GM10266 (cell line): ENCODE data around the gene PDGFRB.

Experiments used
- DNase-seq: peaks from one replicate; pipeline ENCODE4 v3.0.0; 2012; ENCODE audit errors: extremely low spot score
- CTCF ChIP-seq: IDR thresholded peaks from 2 replicates; pipeline ENCODE4 v1.5.1; 2012; ENCODE audit warnings: mild to moderate bottlenecking, low read depth; ENCODE audit not compliant: control insufficient read depth, insufficient read depth; ENCODE audit errors: missing control alignments

PDGFRB gene

DNA sequence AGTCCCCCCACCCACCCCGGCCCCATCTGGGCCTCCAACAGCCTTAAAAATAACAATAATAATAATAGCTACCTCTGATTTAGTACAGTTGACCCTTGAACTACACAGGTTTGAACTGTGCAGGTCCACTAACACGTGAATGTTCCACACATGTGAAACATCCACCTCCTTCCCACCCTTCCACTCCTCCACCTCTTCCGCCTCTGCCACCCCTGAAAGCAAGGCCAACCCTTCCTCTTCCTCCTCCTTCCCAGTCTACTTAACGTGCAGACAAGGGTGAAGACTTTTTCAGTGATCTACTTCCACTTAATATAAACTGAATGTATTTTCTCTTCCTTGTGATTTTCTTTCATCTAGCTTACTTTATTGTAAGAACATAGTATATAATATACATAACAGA, 10.8 kb downstream of the PDGFRB start:
- DNase-seq = no peak
- TF ChIP-seq CTCF = no peak

GRCh38 chr5:150144246-150144801, 11.3 kb downstream of the PDGFRB start:
- TF ChIP-seq CTCF = no peak
- no peak for DNase-seq

- TF ChIP-seq CTCF = no peak
- no peak for DNase-seq
Measured at GRCh38 chr5:150143350-150144245, 12.0 kb downstream of the PDGFRB start.

DNA sequence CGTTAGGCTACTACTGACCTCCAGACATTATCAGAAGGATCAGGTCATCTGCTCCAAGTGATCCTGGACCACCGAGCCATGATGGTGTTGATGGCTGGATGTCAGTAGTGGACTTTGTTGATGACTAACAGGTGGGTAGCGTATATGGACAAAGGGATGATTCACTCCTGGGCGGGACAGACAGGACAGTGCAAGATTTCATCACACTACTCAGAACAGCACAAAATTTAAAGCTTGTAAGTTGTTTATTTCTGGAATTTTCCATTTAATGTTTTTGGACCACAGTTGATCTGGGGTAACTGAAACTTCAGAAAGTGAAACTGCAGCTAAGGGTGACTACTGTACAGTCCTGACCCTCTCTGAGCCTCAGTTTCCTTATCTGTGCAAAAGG, 12.7 kb downstream of the PDGFRB start:
- no peak for DNase-seq
- TF ChIP-seq CTCF = no peak

DNA sequence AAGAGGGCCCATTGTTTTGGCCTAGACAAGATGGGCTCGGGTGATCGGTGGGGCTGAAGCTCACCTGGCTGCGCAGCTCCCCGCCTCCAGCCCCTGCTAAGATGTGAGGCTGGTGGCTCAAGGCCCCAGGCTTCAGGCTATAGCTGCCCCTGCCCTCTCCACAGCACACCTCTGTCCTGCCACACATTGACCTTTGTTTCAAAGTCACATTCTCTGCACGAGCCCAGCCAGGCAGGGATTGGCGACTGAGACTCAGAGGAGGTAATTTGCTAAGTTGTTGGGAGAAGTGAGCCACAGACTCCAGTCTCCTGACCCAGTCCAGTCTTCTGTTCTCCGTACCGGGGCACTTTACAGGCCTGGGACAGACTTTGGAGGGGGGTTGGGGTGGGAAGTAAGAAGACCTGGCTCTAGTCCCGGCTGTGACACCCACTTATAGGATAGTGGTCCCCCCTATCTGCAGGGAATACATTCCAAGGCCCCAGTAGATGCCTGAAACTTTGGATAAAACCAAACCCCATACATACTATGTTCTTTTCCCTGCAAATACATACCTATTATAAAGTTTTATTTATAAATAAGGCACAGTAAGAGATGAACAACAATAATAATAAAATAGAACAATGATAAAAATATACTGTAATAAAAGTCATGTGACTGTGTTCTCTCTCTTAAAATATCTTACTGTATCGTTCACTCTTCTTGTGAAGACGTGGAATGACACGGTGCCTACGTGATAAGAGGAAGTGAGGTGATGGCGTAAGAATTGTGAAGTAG, 13.3 kb downstream of the PDGFRB start:
- DNase-seq = no peak
- no peak for TF ChIP-seq CTCF

- TF ChIP-seq CTCF = no peak
- DNase-seq = no peak
Measured at GRCh38 chr5:150141544-150142184, 14.0 kb downstream of the PDGFRB start.

DNA sequence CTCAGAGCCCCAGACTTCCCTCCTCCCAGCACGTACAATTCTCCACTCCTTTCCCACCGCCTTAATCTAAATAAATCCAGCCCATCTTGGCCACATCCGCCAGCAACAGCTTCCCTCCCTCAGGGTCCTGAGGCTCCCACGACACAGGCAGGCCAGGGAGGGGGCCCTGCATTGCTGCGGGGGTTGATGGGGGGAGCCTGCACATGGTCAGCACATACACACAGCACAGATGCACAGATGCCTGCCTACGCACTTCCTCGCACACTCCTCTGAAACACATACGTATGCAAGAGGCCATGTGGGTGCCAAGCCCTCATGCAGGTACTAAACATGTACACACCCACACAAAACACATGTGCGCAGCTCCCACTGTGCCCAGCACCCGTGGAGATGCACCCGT, 14.8 kb downstream of the PDGFRB start:
- DNase-seq = no peak

More for the DNA sequence above, 14.8 kb downstream of the PDGFRB start:
- no peak for TF ChIP-seq CTCF
